ENCODE data around the gene RBM23.
"Not testable (repeated sequence)": the region's sequence is repeated elsewhere in the genome, so short reads cannot be mapped to it uniquely, and the experiment has no call there.

The RBM23 gene

DNA sequence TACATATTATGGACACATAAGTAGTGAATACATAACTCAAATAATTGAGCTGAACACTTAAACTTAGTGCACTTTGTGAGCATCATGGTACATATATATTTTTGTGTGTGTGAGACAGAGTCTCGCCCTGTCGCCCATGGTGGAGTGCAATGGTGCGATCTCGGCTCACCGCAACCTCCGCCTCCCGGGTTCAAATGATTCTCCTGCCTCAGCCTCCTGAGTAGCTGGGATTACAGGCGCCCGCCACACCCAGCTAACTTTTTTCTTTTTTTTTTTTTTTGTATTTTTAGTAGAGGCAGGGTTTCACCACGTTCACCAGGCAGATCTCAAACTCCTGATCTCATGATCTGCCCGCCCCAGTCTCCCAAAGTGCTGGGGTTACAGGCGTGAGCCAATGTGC, 66.8 kb downstream of the RBM23 start:
- not testable (repeated sequence) for H3K27ac ChIP-seq (ENCODE audit: insufficient read depth, low read depth, low read length, poor library complexity, severe bottlenecking); H3K36me3 ChIP-seq (ENCODE audit: control insufficient read depth, insufficient read depth, low read length); H3K4me3 ChIP-seq (ENCODE audit: insufficient read depth, low read depth, low read length); H3K9me3 ChIP-seq (ENCODE audit: control insufficient read depth, low read length); H3K27me3 ChIP-seq (ENCODE audit: control insufficient read depth, insufficient read depth, low read length, poor library complexity, severe bottlenecking)
- H3K4me1 ChIP-seq (ENCODE audit: control insufficient read depth, insufficient read depth, low read length), result peaks cover 22% of the 10 kb centered on the region
- 80 to 85% methylated on average over 9 to 12 of the region's 12 CpGs for WGBS, 2 experiments

DNA sequence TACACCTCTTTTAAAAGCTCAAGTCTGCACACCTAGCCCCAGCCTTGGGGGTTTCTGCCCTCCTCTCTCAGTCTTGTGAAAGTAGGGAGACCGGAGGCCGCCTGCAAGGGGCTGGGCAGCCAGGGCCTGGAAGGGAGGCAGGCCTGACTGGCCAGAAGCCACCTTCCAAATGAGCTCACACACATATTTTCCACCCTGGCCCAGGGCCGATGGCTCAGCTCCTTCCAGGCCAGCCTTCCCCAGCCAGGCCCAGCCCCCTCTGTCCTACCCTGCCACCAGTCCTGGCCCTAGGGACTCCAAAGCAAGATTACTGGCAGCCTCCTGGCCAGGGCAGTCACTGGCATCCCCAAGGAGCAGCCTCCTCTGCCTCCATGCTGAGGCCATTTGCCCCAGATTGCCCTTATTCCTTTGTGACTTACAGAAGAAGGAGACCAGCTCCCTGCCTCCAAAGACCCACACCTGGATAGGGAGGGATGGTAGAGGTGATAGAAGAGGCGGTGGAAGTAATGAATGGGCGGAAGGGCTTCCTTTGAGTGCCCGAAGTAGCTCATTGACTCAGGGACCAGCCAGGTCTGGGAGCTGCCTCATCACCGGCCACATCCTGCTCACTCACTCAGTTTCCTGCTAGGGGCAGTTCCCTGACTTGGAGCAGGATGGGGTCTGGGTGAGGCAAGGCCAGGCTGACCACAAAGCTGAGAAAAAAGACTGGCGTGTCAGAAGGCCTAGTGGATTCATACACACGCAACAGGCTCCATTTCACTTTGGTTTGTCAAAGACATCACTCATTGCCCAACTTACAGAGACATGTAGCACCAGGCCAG, 67.8 kb downstream of the RBM23 start:
- 89% methylated on average over 9 of the region's 9 CpGs for WGBS, 2 experiments
- Histone ChIP-seq H3K36me3 (ENCODE audit: control insufficient read depth, insufficient read depth, low read length) (no peaks in the 10 kb centered on the region), H3K27ac (ENCODE audit: insufficient read depth, low read depth, low read length, poor library complexity, severe bottlenecking) (no peak overlapping the region), H3K27me3 (ENCODE audit: control insufficient read depth, insufficient read depth, low read length, poor library complexity, severe bottlenecking) (no peaks in the 10 kb centered on the region), H3K4me3 (ENCODE audit: insufficient read depth, low read depth, low read length) (no peak overlapping the region), H3K9me3 (ENCODE audit: control insufficient read depth, low read length) (no peaks in the 10 kb centered on the region), H3K4me1 (ENCODE audit: control insufficient read depth, insufficient read depth, low read length) (peaks cover 22% of the 10 kb centered on the region)

DNA sequence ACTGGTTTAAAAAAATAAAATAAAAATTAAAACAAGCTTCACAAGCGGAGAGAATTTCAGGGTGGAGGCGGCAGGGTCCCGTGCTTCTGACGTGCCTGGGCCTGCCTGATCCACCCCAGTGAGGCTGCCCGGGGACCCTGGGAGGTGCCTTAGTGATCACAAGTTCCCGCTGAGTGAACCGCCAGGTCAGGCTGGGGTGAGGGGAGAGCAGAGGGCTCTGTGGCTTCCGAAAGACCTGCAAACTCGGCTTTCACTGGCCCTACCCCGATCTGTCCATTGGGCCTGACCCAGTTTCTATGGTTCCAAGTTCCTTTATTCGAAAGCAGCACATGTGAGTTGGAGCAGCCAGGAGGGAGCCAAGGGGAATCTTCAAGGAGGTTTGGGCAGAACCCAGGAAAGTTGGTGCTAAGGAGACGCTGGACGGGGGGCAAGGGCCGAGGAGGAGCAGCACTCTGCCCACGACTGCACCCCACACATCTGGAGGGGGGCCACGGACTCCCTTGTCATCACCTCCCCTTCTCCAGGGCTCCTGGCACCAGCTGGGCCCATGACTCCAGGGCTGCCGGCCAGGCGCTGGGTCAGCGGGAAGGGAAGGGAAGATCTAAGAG, 69.6 kb downstream of the RBM23 start:
- no peaks in the 10 kb centered on the region for H3K9me3 ChIP-seq (ENCODE audit: control insufficient read depth, low read length)
- no peaks in the 10 kb centered on the region for H3K27me3 ChIP-seq (ENCODE audit: control insufficient read depth, insufficient read depth, low read length, poor library complexity, severe bottlenecking)
- no peak overlapping the region for H3K27ac ChIP-seq (ENCODE audit: insufficient read depth, low read depth, low read length, poor library complexity, severe bottlenecking)
- no peak overlapping the region for H3K4me3 ChIP-seq (ENCODE audit: insufficient read depth, low read depth, low read length)
- H3K36me3 ChIP-seq (ENCODE audit: control insufficient read depth, insufficient read depth, low read length), result no peaks in the 10 kb centered on the region
- 81 to 82% methylated on average over 17 to 19 of the region's 19 CpGs for WGBS, 2 experiments
- H3K4me1 ChIP-seq (ENCODE audit: control insufficient read depth, insufficient read depth, low read length), result peaks cover 22% of the 10 kb centered on the region

GRCh38 chr14:22848351-22849164, 70.4 kb downstream of the RBM23 start:
- H3K9me3 ChIP-seq (ENCODE audit: control insufficient read depth, low read length), result no peaks in the 10 kb centered on the region
- WGBS, 2 experiments, result 66 to 73% methylated on average over 12 of the region's 12 CpGs
- peak overlapping the region; percentile 33 for H3K27ac ChIP-seq (ENCODE audit: insufficient read depth, low read depth, low read length, poor library complexity, severe bottlenecking)
- H3K36me3 ChIP-seq (ENCODE audit: control insufficient read depth, insufficient read depth, low read length), result no peaks in the 10 kb centered on the region
- no peak overlapping the region for H3K4me3 ChIP-seq (ENCODE audit: insufficient read depth, low read depth, low read length)
- no peaks in the 10 kb centered on the region for H3K27me3 ChIP-seq (ENCODE audit: control insufficient read depth, insufficient read depth, low read length, poor library complexity, severe bottlenecking)
- H3K4me1 ChIP-seq (ENCODE audit: control insufficient read depth, insufficient read depth, low read length), result peaks cover 22% of the 10 kb centered on the region

DNA sequence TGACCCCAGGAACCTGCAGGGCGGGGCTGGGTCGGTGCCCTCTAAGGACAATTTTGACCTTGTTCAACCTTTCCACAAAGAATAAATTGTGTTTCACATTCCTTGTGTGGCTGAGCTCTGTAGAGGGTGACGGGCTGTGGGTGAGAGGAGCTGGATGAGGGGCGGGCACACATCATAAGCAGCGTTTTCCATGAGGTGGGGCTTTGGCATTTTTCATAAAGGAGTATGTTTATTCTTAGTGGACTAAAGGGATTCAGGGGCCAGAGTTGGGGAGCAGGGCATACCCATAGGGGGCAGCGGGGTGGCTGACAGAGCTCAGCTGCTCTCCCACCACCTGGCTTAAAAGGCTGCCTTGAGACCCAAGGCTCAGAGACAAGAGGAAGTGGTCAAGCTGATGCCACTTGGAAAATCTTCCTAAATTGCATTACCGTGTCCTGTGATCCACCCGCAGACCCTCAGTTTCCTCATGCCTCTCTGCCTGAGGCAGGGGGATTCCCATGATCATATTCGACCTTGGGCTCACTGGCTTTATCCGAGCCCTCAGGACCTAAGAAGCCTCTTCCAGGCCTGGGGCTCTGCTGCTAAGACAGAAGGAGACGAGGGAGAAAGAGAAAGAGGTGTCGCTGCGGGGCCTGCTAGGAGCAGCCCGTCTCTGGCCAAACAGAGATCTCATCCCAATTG, 71.1 kb downstream of the RBM23 start:
- 83% methylated on average over 14 of the region's 14 CpGs for WGBS, 2 experiments
- Histone ChIP-seq H3K36me3 (ENCODE audit: control insufficient read depth, insufficient read depth, low read length) (no peaks in the 10 kb centered on the region), H3K27me3 (ENCODE audit: control insufficient read depth, insufficient read depth, low read length, poor library complexity, severe bottlenecking) (no peaks in the 10 kb centered on the region), H3K4me1 (ENCODE audit: control insufficient read depth, insufficient read depth, low read length) (peaks cover 22% of the 10 kb centered on the region), H3K4me3 (ENCODE audit: insufficient read depth, low read depth, low read length) (no peak overlapping the region), H3K9me3 (ENCODE audit: control insufficient read depth, low read length) (no peaks in the 10 kb centered on the region), H3K27ac (ENCODE audit: insufficient read depth, low read depth, low read length, poor library complexity, severe bottlenecking) (no peak overlapping the region)

DNA sequence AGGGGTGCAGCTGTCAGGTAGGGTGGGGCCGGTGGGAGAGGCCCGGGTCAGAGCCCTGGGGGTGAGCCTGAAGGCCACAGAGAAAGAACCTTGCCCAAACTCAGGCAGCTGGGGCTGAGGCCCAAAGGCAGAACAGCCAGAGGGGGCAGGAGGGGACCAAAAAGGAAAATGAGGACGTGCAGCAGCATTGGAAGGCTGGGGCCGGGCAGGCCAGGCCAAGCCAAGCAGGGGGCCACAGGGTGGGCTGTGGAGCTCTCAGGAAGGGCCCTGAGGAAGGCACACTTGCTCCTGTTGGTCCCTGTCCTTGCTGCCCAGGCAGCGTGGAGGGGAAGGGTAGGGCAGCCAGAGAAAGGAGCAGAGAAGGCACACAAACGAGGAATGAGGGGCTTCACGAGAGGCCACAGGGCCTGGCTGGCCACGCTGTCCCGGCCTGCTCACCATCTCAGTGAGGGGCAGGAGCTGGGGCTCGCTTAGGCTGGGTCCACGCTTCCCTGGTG, 72.1 kb downstream of the RBM23 start:
- no peaks in the 10 kb centered on the region for H3K27me3 ChIP-seq (ENCODE audit: control insufficient read depth, insufficient read depth, low read length, poor library complexity, severe bottlenecking)
- H3K4me3 ChIP-seq (ENCODE audit: insufficient read depth, low read depth, low read length), result no peak overlapping the region
- no peaks in the 10 kb centered on the region for H3K36me3 ChIP-seq (ENCODE audit: control insufficient read depth, insufficient read depth, low read length)
- H3K4me1 ChIP-seq (ENCODE audit: control insufficient read depth, insufficient read depth, low read length), result peaks cover 22% of the 10 kb centered on the region
- no peak overlapping the region for H3K27ac ChIP-seq (ENCODE audit: insufficient read depth, low read depth, low read length, poor library complexity, severe bottlenecking)
- H3K9me3 ChIP-seq (ENCODE audit: control insufficient read depth, low read length), result no peaks in the 10 kb centered on the region
- WGBS, 2 experiments, result 88 to 89% methylated on average over 11 of the region's 11 CpGs

DNA sequence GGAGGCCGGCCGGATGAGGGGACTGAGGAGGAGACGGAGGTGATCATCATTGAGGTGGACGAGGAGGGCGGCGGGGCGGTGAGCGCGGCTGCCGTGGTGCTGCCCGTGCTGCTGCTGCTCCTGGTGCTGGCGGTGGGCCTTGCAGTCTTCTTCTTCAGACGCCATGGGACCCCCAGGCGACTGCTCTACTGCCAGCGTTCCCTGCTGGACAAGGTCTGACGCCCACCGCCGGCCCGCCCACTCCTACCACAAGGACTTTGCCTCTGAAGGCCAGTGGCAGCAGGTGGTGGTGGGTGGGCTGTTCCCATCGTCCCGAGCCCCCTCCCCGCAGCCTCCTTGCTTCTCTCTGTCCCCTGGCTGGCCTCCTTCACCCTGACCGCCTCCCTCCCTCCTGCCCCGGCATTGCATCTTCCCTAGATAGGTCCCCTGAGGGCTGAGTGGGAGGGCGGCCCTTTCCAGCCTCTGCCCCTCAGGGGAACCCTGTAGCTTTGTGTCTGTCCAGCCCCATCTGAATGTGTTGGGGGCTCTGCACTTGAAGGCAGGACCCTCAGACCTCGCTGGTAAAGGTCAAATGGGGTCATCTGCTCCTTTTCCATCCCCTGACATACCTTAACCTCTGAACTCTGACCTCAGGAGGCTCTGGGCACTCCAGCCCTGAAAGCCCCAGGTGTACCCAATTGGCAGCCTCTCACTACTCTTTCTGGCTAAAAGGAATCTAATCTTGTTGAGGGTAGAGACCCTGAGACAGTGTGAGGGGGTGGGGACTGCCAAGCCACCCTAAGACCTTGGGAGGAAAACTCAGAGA, 72.9 kb downstream of the RBM23 start:
- H3K27me3 ChIP-seq (ENCODE audit: control insufficient read depth, insufficient read depth, low read length, poor library complexity, severe bottlenecking), result no peaks in the 10 kb centered on the region
- no peak overlapping the region for H3K27ac ChIP-seq (ENCODE audit: insufficient read depth, low read depth, low read length, poor library complexity, severe bottlenecking)

DNA sequence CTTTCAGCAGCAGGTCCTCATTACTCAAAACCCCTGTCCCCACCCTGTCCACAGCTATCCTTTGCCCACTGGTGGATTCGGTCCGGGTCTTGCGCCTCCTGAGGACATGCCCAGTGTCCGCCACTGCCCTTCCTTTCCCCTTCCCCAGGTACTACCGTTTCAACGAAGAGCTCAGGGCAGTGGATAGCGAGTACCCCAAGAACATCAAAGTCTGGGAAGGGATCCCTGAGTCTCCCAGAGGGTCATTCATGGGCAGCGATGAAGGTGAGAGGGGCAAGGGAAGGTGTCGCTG, 73.9 kb downstream of the RBM23 start:
- no peaks in the 10 kb centered on the region for H3K36me3 ChIP-seq (ENCODE audit: control insufficient read depth, insufficient read depth, low read length)
- no peak overlapping the region for H3K27ac ChIP-seq (ENCODE audit: insufficient read depth, low read depth, low read length, poor library complexity, severe bottlenecking)
- H3K9me3 ChIP-seq (ENCODE audit: control insufficient read depth, low read length), result no peaks in the 10 kb centered on the region
- WGBS, 2 experiments, result 95 to 96% methylated on average over 9 of the region's 9 CpGs
- H3K4me1 ChIP-seq (ENCODE audit: control insufficient read depth, insufficient read depth, low read length), result peaks cover 22% of the 10 kb centered on the region
- no peaks in the 10 kb centered on the region for H3K27me3 ChIP-seq (ENCODE audit: control insufficient read depth, insufficient read depth, low read length, poor library complexity, severe bottlenecking)
- H3K4me3 ChIP-seq (ENCODE audit: insufficient read depth, low read depth, low read length), result no peak overlapping the region

More for the DNA sequence above, 72.9 kb downstream of the RBM23 start:
- H3K36me3 ChIP-seq (ENCODE audit: control insufficient read depth, insufficient read depth, low read length), result no peaks in the 10 kb centered on the region
- no peak overlapping the region for H3K4me3 ChIP-seq (ENCODE audit: insufficient read depth, low read depth, low read length)
- peaks cover 22% of the 10 kb centered on the region for H3K4me1 ChIP-seq (ENCODE audit: control insufficient read depth, insufficient read depth, low read length)
- no peaks in the 10 kb centered on the region for H3K9me3 ChIP-seq (ENCODE audit: control insufficient read depth, low read length)
- 92 to 94% methylated on average over 26 of the region's 26 CpGs for WGBS, 2 experiments

DNA sequence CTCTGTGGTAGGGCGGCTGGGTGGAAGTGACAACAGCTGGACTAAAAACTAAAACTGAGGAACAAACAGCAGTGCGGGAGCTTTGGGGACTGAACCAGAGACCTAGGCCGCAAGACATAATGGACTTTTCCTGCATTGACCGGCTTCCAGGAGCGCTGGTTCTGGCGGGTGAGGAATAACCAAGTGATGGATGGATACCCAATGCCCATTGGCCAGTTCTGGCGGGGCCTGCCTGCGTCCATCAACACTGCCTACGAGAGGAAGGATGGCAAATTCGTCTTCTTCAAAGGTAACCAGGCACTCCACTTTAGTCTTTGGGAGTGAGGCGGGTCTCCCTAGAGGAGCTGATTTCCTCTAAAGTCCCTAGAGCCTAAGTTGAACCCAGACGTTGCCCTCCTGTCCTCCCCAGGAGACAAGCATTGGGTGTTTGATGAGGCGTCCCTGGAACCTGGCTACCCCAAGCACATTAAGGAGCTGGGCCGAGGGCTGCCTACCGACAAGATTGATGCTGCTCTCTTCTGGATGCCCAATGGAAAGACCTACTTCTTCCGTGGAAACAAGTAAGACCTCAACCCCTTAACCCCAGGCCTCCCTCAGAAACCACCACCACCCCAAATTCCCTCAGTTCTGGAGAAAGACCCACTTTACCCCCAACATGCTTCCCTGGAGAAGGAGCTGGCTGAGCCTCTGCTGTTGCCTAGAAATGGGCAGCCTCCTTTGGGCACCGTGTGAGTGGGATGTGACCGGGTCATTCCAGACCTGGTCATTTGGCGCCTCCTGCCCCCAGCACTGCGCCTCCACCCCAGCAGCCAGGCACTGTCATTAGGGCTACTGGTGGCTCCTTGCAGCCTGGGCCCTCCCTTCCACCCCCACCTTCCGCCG, 74.5 kb downstream of the RBM23 start:
- WGBS, 2 experiments, result 94 to 95% methylated on average over 22 of the region's 22 CpGs
- Histone ChIP-seq H3K4me1 (ENCODE audit: control insufficient read depth, insufficient read depth, low read length) (peaks cover 19% of the 10 kb centered on the region), H3K4me3 (ENCODE audit: insufficient read depth, low read depth, low read length) (no peak overlapping the region), H3K36me3 (ENCODE audit: control insufficient read depth, insufficient read depth, low read length) (no peaks in the 10 kb centered on the region), H3K9me3 (ENCODE audit: control insufficient read depth, low read length) (no peaks in the 10 kb centered on the region), H3K27ac (ENCODE audit: insufficient read depth, low read depth, low read length, poor library complexity, severe bottlenecking) (no peak overlapping the region), H3K27me3 (ENCODE audit: control insufficient read depth, insufficient read depth, low read length, poor library complexity, severe bottlenecking) (no peaks in the 10 kb centered on the region)

Measured in ectodermal cell (in vitro differentiated cells).